NCI-H1930 (cell line): ENCODE data around the gene BCOR.
A peak's percentile ranks its signal among the peaks of the same experiment; 100 is the strongest.

Experiments
- DNase-seq, 2 experiments: peaks; one replicate each; lab custom pipeline; 2025; lab: John Stamatoyannopoulos, UW

The BCOR gene

GRCh38 chrX:40097504-40098263, at the start of gene BCOR:
Gene BCOR, minus strand, starts transcription at chrX:40097958. Its CDS starts 20,029 bp downstream, at chrX:40077929.
- peak; percentile 6 to 21 for DNase-seq

- no peak for DNase-seq
These were observed 49.6 kb upstream of the BCOR start for GRCh38 chrX:40147126-40147952.

GRCh38 chrX:40146262-40147125, 48.7 kb upstream of the BCOR start:
- no peak for DNase-seq

- no peak for DNase-seq
These were observed 48.1 kb upstream of the BCOR start for GRCh38 chrX:40145923-40146261.

GRCh38 chrX:40145001-40145922, 47.5 kb upstream of the BCOR start:
- no peak for DNase-seq

GRCh38 chrX:40144576-40144975, 46.8 kb upstream of the BCOR start:
- DNase-seq, result no peak

GRCh38 chrX:40143987-40144386, 46.2 kb upstream of the BCOR start:
- no peak for DNase-seq

GRCh38 chrX:40143001-40143400, 45.2 kb upstream of the BCOR start:
- no peak for DNase-seq

- no peak for DNase-seq
These were observed 44.7 kb upstream of the BCOR start for GRCh38 chrX:40142417-40142816.

- DNase-seq, result no peak
These were observed 43.1 kb upstream of the BCOR start for GRCh38 chrX:40140706-40141499.

- no peak for DNase-seq
These were observed 35.0 kb upstream of the BCOR start for GRCh38 chrX:40132751-40133150.

GRCh38 chrX:40131654-40132337, 34.0 kb upstream of the BCOR start:
- DNase-seq, result no peak

GRCh38 chrX:40130207-40130606, 32.4 kb upstream of the BCOR start:
- DNase-seq, result no peak

- DNase-seq, result no peak
These were observed 29.3 kb upstream of the BCOR start for GRCh38 chrX:40127052-40127451.

GRCh38 chrX:40122487-40122886, 24.7 kb upstream of the BCOR start:
- no peak for DNase-seq

- DNase-seq, result no peak
These were observed 23.9 kb upstream of the BCOR start for GRCh38 chrX:40121618-40122017.

GRCh38 chrX:40120838-40121580, 23.3 kb upstream of the BCOR start:
- no peak for DNase-seq

- no peak for DNase-seq
These were observed 20.0 kb upstream of the BCOR start for GRCh38 chrX:40117715-40118285.

GRCh38 chrX:40116925-40117324, 19.2 kb upstream of the BCOR start:
- DNase-seq, result no peak
